Type B pancreatic cell (in vitro differentiated cells): Measurements from ENCODE around the gene TBC1D1. TPM values are rescaled to one million over a fixed set of nuclear protein-coding genes. Genes with fewer than 3 reads are reported as not detected.

Experiments
- DNase-seq: peaks from one replicate; pipeline ENCODE4 v3.0.0; 2021; ENCODE audit warnings: mixed read lengths; ENCODE audit not compliant: unreplicated experiment; ENCODE audit errors: extremely low spot score
- H3K27ac Mint-ChIP-seq: 2 replicates; pipeline ENCODE4 v1.8.0; 2021; ENCODE audit warnings: mild to moderate bottlenecking, mixed read lengths
- H3K27me3 Mint-ChIP-seq: 2 replicates; pipeline ENCODE4 v1.8.0; 2021; ENCODE audit warnings: mixed read lengths
- H3K36me3 Mint-ChIP-seq: 2 replicates; pipeline ENCODE4 v1.8.0; 2021; ENCODE audit warnings: mixed read lengths
- H3K4me1 Mint-ChIP-seq: one replicate; pipeline ENCODE4 v1.8.0; 2021; ENCODE audit warnings: mixed read lengths; ENCODE audit not compliant: unreplicated experiment
- H3K4me3 Mint-ChIP-seq: 2 replicates; pipeline ENCODE4 v1.8.0; 2021; ENCODE audit warnings: mild to moderate bottlenecking, mixed read lengths
- H3K9me3 Mint-ChIP-seq: 2 replicates; pipeline ENCODE4 v1.8.0; 2021; ENCODE audit warnings: mixed read lengths
- CTCF ChIP-seq: fragments of 200-600 bp; sonication (generic); conservative IDR thresholded peaks from 2 replicates; pipeline ENCODE4 v1.5.0; 2021; ENCODE audit warnings: antibody characterized with exemption, mild to moderate bottlenecking
- total RNA-seq: library from RNA; stranded (reverse); gene quantifications from 2 replicates; pipeline ENCODE4 v1.2.1, GENCODE V29; 2021; ENCODE audit warnings: low replicate concordance

TBC1D1 gene
- total RNA-seq, 1 donor from 2014 or later = 110 TPM

- Mint-ChIP-seq H3K27me3 (no peaks in the 10 kb centered on the region), H3K27ac (no peak overlapping the region), H3K36me3 (peaks cover 31% of the 10 kb centered on the region), H3K9me3 (no peaks in the 10 kb centered on the region), H3K4me1 (peaks cover 4% of the 10 kb centered on the region), H3K4me3 (no peak overlapping the region)
- TF ChIP-seq CTCF = no peak
- no peak for DNase-seq
Observed at GRCh38 chr4:38037612-38038011, 146.7 kb downstream of the TBC1D1 start.

- Mint-ChIP-seq H3K27ac (no peak overlapping the region), H3K9me3 (no peaks in the 10 kb centered on the region), H3K27me3 (no peaks in the 10 kb centered on the region), H3K4me3 (no peak overlapping the region), H3K4me1 (peaks cover 5% of the 10 kb centered on the region), H3K36me3 (peaks cover 31% of the 10 kb centered on the region)
- no peak for DNase-seq
- no peak for TF ChIP-seq CTCF
Observed at GRCh38 chr4:38040619-38041018, 149.7 kb downstream of the TBC1D1 start.

- peaks cover 34% of the 10 kb centered on the region for H3K36me3 Mint-ChIP-seq
- no peak overlapping the region for H3K27ac Mint-ChIP-seq
- peaks cover 21% of the 10 kb centered on the region for H3K4me1 Mint-ChIP-seq
- H3K4me3 Mint-ChIP-seq = no peak overlapping the region
- no peak for TF ChIP-seq CTCF
- H3K9me3 Mint-ChIP-seq = no peaks in the 10 kb centered on the region
- no peaks in the 10 kb centered on the region for H3K27me3 Mint-ChIP-seq
- DNase-seq = no peak
Observed at GRCh38 chr4:38044060-38044459, 153.2 kb downstream of the TBC1D1 start.

- Mint-ChIP-seq H3K27ac (no peak overlapping the region), H3K36me3 (peaks cover 40% of the 10 kb centered on the region), H3K9me3 (no peaks in the 10 kb centered on the region), H3K27me3 (no peaks in the 10 kb centered on the region), H3K4me1 (peaks cover 23% of the 10 kb centered on the region), H3K4me3 (no peak overlapping the region)
- TF ChIP-seq CTCF = no peak
- DNase-seq = no peak
Observed at GRCh38 chr4:38045289-38045988, 154.6 kb downstream of the TBC1D1 start.

- Mint-ChIP-seq H3K27ac (no peak overlapping the region), H3K36me3 (peaks cover 40% of the 10 kb centered on the region), H3K4me1 (peaks cover 31% of the 10 kb centered on the region), H3K4me3 (no peak overlapping the region), H3K27me3 (no peaks in the 10 kb centered on the region), H3K9me3 (no peaks in the 10 kb centered on the region)
- no peak for DNase-seq
- no peak for TF ChIP-seq CTCF
Observed at GRCh38 chr4:38046727-38047489, 156.0 kb downstream of the TBC1D1 start.
